CD4-positive, alpha-beta memory T cell (primary cell): ENCODE results near the gene PTPRG. TPM values are rescaled to one million over a fixed set of nuclear protein-coding genes. Genes with fewer than 3 reads are reported as not detected.
A peak's percentile ranks its signal among the peaks of the same experiment; 100 is the strongest.

Source experiments
- CTCF ChIA-PET: fragments of 350-600 bp; sonication (Branson Sonifier 250); formaldehyde crosslinking; loops from one replicate; lab custom pipeline; 2021; ENCODE audit warnings: inconsistent platforms; ENCODE audit not compliant: partially characterized antibody; lab: Charles Lee
- POLR2A ChIA-PET: fragments of 350-600 bp; sonication (Branson Sonifier 250); formaldehyde crosslinking; loops from one replicate; lab custom pipeline; 2021; ENCODE audit not compliant: partially characterized antibody; lab: Charles Lee
- DNase-seq, 5 donors: peaks; one replicate each; pipeline versions ENCODE4 v3.0.0 to v3.0.0-alpha.2; 2020 to 2022; ENCODE audit warnings: mixed read lengths in 1 of 5
- H3K27ac ChIP-seq: one replicate; pipeline ENCODE4 v1.7.0; 2013; ENCODE audit warnings: low read depth, low read length
- H3K27me3 ChIP-seq: 2 replicates; pipeline ENCODE4 v1.7.0; 2013; ENCODE audit warnings: mild to moderate bottlenecking, low read length, moderate library complexity; ENCODE audit not compliant: insufficient read depth
- H3K36me3 ChIP-seq: 2 replicates; pipeline ENCODE4 v1.7.0; 2013; ENCODE audit warnings: mild to moderate bottlenecking, low read length, moderate library complexity; ENCODE audit not compliant: insufficient read depth
- H3K4me1 ChIP-seq: 2 replicates; pipeline ENCODE4 v1.7.0; 2013; ENCODE audit warnings: mild to moderate bottlenecking, low read length, moderate library complexity; ENCODE audit not compliant: insufficient read depth
- H3K4me3 ChIP-seq, 2 donors: one replicate each; pipeline ENCODE4 v1.7.0; 2013; ENCODE audit warnings: low read length in 2 of 2, mild to moderate bottlenecking in 1 of 2
- H3K9me3 ChIP-seq, 2 donors: one replicate each; pipeline ENCODE4 v1.7.0; 2013; ENCODE audit warnings: low read length in 2 of 2, control low read depth in 1 of 2; ENCODE audit not compliant: control insufficient read depth in 1 of 2
- H3K27ac Mint-ChIP-seq, 7 donors: one replicate each; pipeline ENCODE4 v1.8.0; 2020 to 2021; ENCODE audit warnings: mixed read lengths in 7 of 7, mild to moderate bottlenecking in 6 of 7, inconsistent platforms in 3 of 7, moderate library complexity in 3 of 7
- H3K27me3 Mint-ChIP-seq, 2 donors: one replicate each; pipeline ENCODE4 v1.8.0; 2020 to 2021; ENCODE audit warnings: mixed read lengths in 2 of 2
- H3K36me3 Mint-ChIP-seq, 2 donors: one replicate each; pipeline ENCODE4 v1.8.0; 2020 to 2021; ENCODE audit warnings: mixed read lengths in 2 of 2, inconsistent platforms in 1 of 2, mild to moderate bottlenecking in 1 of 2
- H3K4me1 Mint-ChIP-seq, 4 donors: one replicate each; pipeline ENCODE4 v1.8.0; 2020 to 2021; ENCODE audit warnings: mixed read lengths in 4 of 4, mild to moderate bottlenecking in 1 of 4
- H3K4me3 Mint-ChIP-seq, 8 donors: one replicate each; pipeline ENCODE4 v1.8.0; 2020 to 2021; ENCODE audit warnings: mixed read lengths in 8 of 8, mild to moderate bottlenecking in 7 of 8, moderate library complexity in 6 of 8, inconsistent platforms in 3 of 8
- H3K9me3 Mint-ChIP-seq, 8 donors: one replicate each; pipeline ENCODE4 v1.8.0; 2020 to 2021; ENCODE audit warnings: mixed read lengths in 8 of 8, mild to moderate bottlenecking in 5 of 8, inconsistent platforms in 3 of 8, moderate library complexity in 1 of 8
- intact Hi-C: fragments of 100-400 bp; cut with micrococcal nuclease; formaldehyde crosslinking; loops from one replicate; pipeline ENCODE4 v1.15.1; 2023
- polyA plus RNA-seq, 2 donors: library from polyadenylated mRNA; unstranded; fragments of 300-500 nt; fragmentation: Illumina TruSeq; gene quantifications; one replicate each; pipeline ENCODE4 v1.2.3, GENCODE V29; 2021
- total RNA-seq, 2 experiments: library from RNA; stranded (reverse); gene quantifications; one replicate each; pipeline ENCODE4 v1.2.3, GENCODE V29; 2021

The PTPRG gene
- total and polyA plus RNA-seq, 4 experiments from 2014 or later: not detected

GRCh38 chr3:61724801-61725200, 163.4 kb downstream of the PTPRG start:
- Mint-ChIP-seq H3K4me3 (no peak overlapping the region), H3K27me3 (peaks cover 0 to 2% of the 10 kb centered on the region in 2 donors), H3K36me3 (no peaks in the 10 kb centered on the region), H3K27ac (no peak overlapping the region), H3K4me1 (no peaks in the 10 kb centered on the region), H3K9me3 (peaks cover 0 to 6% (median under 1%) of the 10 kb centered on the region in 8 donors)
- H3K36me3 ChIP-seq: no peaks in the 10 kb centered on the region
- no peaks in the 10 kb centered on the region for H3K27me3 ChIP-seq
- ChIA-PET CTCF (no interaction called here), POLR2A (no interaction called here)
- H3K4me1 ChIP-seq: no peaks in the 10 kb centered on the region
- H3K27ac ChIP-seq: no peak overlapping the region
- no peaks in the 10 kb centered on the region for H3K9me3 ChIP-seq
- no peak for DNase-seq
- H3K4me3 ChIP-seq: no peak overlapping the region
- intact Hi-C loops: no loop called here

GRCh38 chr3:61725851-61726333, 164.5 kb downstream of the PTPRG start:
- H3K27me3 ChIP-seq: no peaks in the 10 kb centered on the region
- POLR2A ChIA-PET: no interaction called here
- CTCF ChIA-PET: no interaction called here
- no peaks in the 10 kb centered on the region for H3K4me1 ChIP-seq
- no peak for DNase-seq
- H3K27ac ChIP-seq: no peak overlapping the region
- intact Hi-C loops: no loop called here
- no peaks in the 10 kb centered on the region for H3K9me3 ChIP-seq
- Mint-ChIP-seq H3K36me3 (no peaks in the 10 kb centered on the region), H3K27me3 (no peaks in the 10 kb centered on the region), H3K4me3 (no peak overlapping the region), H3K4me1 (no peaks in the 10 kb centered on the region), H3K9me3 (peaks cover 0 to 6% (median under 1%) of the 10 kb centered on the region in 8 donors), H3K27ac (no peak overlapping the region)
- no peak overlapping the region for H3K4me3 ChIP-seq
- no peaks in the 10 kb centered on the region for H3K36me3 ChIP-seq

- H3K36me3 ChIP-seq: no peaks in the 10 kb centered on the region
- Mint-ChIP-seq H3K36me3 (no peaks in the 10 kb centered on the region), H3K4me1 (no peaks in the 10 kb centered on the region), H3K9me3 (peaks cover 0 to 6% (median under 1%) of the 10 kb centered on the region in 8 donors), H3K27ac (no peak overlapping the region), H3K4me3 (no peak overlapping the region), H3K27me3 (no peaks in the 10 kb centered on the region)
- POLR2A ChIA-PET: no interaction called here
- H3K4me3 ChIP-seq: no peak overlapping the region
- intact Hi-C loops: no loop called here
- CTCF ChIA-PET: no interaction called here
- no peak for DNase-seq
- H3K9me3 ChIP-seq: no peaks in the 10 kb centered on the region
- H3K27ac ChIP-seq: no peak overlapping the region
- H3K4me1 ChIP-seq: no peaks in the 10 kb centered on the region
- no peaks in the 10 kb centered on the region for H3K27me3 ChIP-seq
Observed at GRCh38 chr3:61727435-61727834, 166.1 kb downstream of the PTPRG start.

- Mint-ChIP-seq H3K27ac (peak overlapping the region in 1 of 7 donors; percentile 50), H3K36me3 (no peaks in the 10 kb centered on the region), H3K9me3 (peaks cover 0 to 6% (median under 1%) of the 10 kb centered on the region in 8 donors), H3K27me3 (no peaks in the 10 kb centered on the region), H3K4me3 (no peak overlapping the region), H3K4me1 (no peaks in the 10 kb centered on the region)
- POLR2A ChIA-PET: no interaction called here
- DNase-seq: no peak
- CTCF ChIA-PET: no interaction called here
- no peaks in the 10 kb centered on the region for H3K27me3 ChIP-seq
- no peak overlapping the region for H3K27ac ChIP-seq
- intact Hi-C loops: no loop called here
- no peaks in the 10 kb centered on the region for H3K4me1 ChIP-seq
- no peaks in the 10 kb centered on the region for H3K36me3 ChIP-seq
- no peak overlapping the region for H3K4me3 ChIP-seq
- no peaks in the 10 kb centered on the region for H3K9me3 ChIP-seq
Observed at GRCh38 chr3:61729038-61729634, 167.8 kb downstream of the PTPRG start.

- Mint-ChIP-seq H3K36me3 (no peaks in the 10 kb centered on the region), H3K4me1 (no peaks in the 10 kb centered on the region), H3K27ac (no peak overlapping the region), H3K27me3 (no peaks in the 10 kb centered on the region), H3K9me3 (peaks cover 0 to 5% (median under 1%) of the 10 kb centered on the region in 8 donors), H3K4me3 (no peak overlapping the region)
- DNase-seq: no peak
- H3K9me3 ChIP-seq: no peaks in the 10 kb centered on the region
- intact Hi-C loops: no loop called here
- H3K27me3 ChIP-seq: no peaks in the 10 kb centered on the region
- no peak overlapping the region for H3K27ac ChIP-seq
- ChIA-PET POLR2A (no interaction called here), CTCF (no interaction called here)
- no peaks in the 10 kb centered on the region for H3K4me1 ChIP-seq
- H3K4me3 ChIP-seq: no peak overlapping the region
- no peaks in the 10 kb centered on the region for H3K36me3 ChIP-seq
Observed at GRCh38 chr3:61730056-61730455, 168.7 kb downstream of the PTPRG start.

- Mint-ChIP-seq H3K27ac (peak overlapping the region in 1 of 7 donors; percentile 3), H3K36me3 (no peaks in the 10 kb centered on the region), H3K9me3 (peaks cover 0 to 5% (median 0%) of the 10 kb centered on the region in 8 donors), H3K4me3 (no peak overlapping the region), H3K4me1 (no peaks in the 10 kb centered on the region), H3K27me3 (no peaks in the 10 kb centered on the region)
- ChIA-PET CTCF (no interaction called here), POLR2A (no interaction called here)
- H3K27ac ChIP-seq: no peak overlapping the region
- H3K36me3 ChIP-seq: no peaks in the 10 kb centered on the region
- H3K4me3 ChIP-seq: no peak overlapping the region
- no peak for DNase-seq
- intact Hi-C loops: no loop called here
- H3K9me3 ChIP-seq: no peaks in the 10 kb centered on the region
- no peaks in the 10 kb centered on the region for H3K27me3 ChIP-seq
- H3K4me1 ChIP-seq: no peaks in the 10 kb centered on the region
Observed at GRCh38 chr3:61730577-61731231, 169.3 kb downstream of the PTPRG start.

- no peaks in the 10 kb centered on the region for H3K4me1 ChIP-seq
- H3K9me3 ChIP-seq: no peaks in the 10 kb centered on the region
- intact Hi-C loops: no loop called here
- no peak for DNase-seq
- H3K36me3 ChIP-seq: no peaks in the 10 kb centered on the region
- Mint-ChIP-seq H3K27me3 (peaks cover 0 to 1% of the 10 kb centered on the region in 2 donors), H3K4me3 (no peak overlapping the region), H3K36me3 (no peaks in the 10 kb centered on the region), H3K4me1 (no peaks in the 10 kb centered on the region), H3K27ac (no peak overlapping the region), H3K9me3 (peaks cover 0 to 4% (median 0%) of the 10 kb centered on the region in 8 donors)
- POLR2A ChIA-PET: no interaction called here
- no peak overlapping the region for H3K4me3 ChIP-seq
- H3K27me3 ChIP-seq: no peaks in the 10 kb centered on the region
- no peak overlapping the region for H3K27ac ChIP-seq
- CTCF ChIA-PET: no interaction called here
Observed at GRCh38 chr3:61733000-61733399, 171.6 kb downstream of the PTPRG start.
